Endothelial cell of umbilical vein (primary cell): ENCODE measurements around the gene OMA1. TPM values are rescaled to one million over a fixed set of nuclear protein-coding genes. Genes with fewer than 3 reads are reported as not detected.

Source experiments
- BruUV-seq: library from RNA; stranded (reverse); fragments of 400-500 nt; replicated peaks from 2 replicates; lab custom pipeline; 2021; lab: Mats Ljungman, UMichigan
- CTCF ChIA-PET: fragments of 300-600, 350-600 bp; sonication (Branson Sonifier 250); formaldehyde crosslinking; loops from one replicate; lab custom pipeline; 2021; ENCODE audit warnings: antibody characterized with exemption, inconsistent platforms; lab: Charles Lee
- POLR2A ChIA-PET: fragments of 300-600, 350-600 bp; sonication (Branson Sonifier 250); formaldehyde crosslinking; loops from one replicate; lab custom pipeline; 2021; ENCODE audit warnings: antibody characterized with exemption, inconsistent platforms; lab: Charles Lee
- DNase-seq: peaks from one replicate; pipeline ENCODE4 v3.0.0-alpha.2; 2011; ENCODE audit warnings: low read depth, low spot score
- FAIRE-seq: peaks from 2 replicates; lab custom pipeline; 2011; peaks lifted over from hg19 to GRCh38; lab: Jason Lieb, UNC
- H2AFZ ChIP-seq: 2 replicates; pipeline ENCODE4 v1.6.0; 2012; ENCODE audit warnings: low read depth, low read length, control low read depth, inconsistent platforms
- H3K27ac ChIP-seq: 2 replicates; pipeline ENCODE4 v1.5.1; 2011; ENCODE audit warnings: low read depth, mild to moderate bottlenecking, control low read depth, low read length, moderate library complexity; ENCODE audit not compliant: insufficient read depth
- H3K27me3 ChIP-seq, 2 experiments: 2 replicates each; pipeline versions ENCODE4 v1.6.0 to v1.6.1; 2011; ENCODE audit warnings: low read length in 2 of 2, mixed read lengths in 1 of 2; ENCODE audit not compliant: control insufficient read depth in 2 of 2, insufficient read depth in 2 of 2
- H3K36me3 ChIP-seq, 2 experiments: 2 replicates in 1 of 2; 3 replicates in 1 of 2; pipeline ENCODE4 v1.5.1; 2011; ENCODE audit warnings: low read length in 2 of 2, mild to moderate bottlenecking in 1 of 2, moderate library complexity in 1 of 2; ENCODE audit not compliant: control insufficient read depth in 2 of 2, insufficient read depth in 2 of 2; ENCODE audit errors: extremely low read depth in 1 of 2
- H3K4me1 ChIP-seq: 3 replicates; pipeline ENCODE4 v1.5.1; 2011; ENCODE audit warnings: mild to moderate bottlenecking, low read length; ENCODE audit not compliant: control insufficient read depth, insufficient read depth; ENCODE audit errors: extremely low read depth
- H3K4me2 ChIP-seq: 2 replicates; pipeline ENCODE4 v1.6.1; 2011; ENCODE audit warnings: low read length, control low read depth, mixed read lengths; ENCODE audit not compliant: insufficient read depth
- H3K4me3 ChIP-seq, 3 experiments: fragments of 200-600 bp in 1 of 3; sonication (generic), shearing (Covaris generic) in 1 of 3; replicated peaks in 1 of 3; 2 replicates each; pipeline ENCODE4 v1.5.1; 2011 to 2016; ENCODE audit warnings: control low read depth in 3 of 3, low read length in 3 of 3, mild to moderate bottlenecking in 2 of 3, inconsistent platforms in 1 of 3, low read depth in 1 of 3, moderate library complexity in 1 of 3; ENCODE audit not compliant: insufficient read depth in 1 of 3
- H3K79me2 ChIP-seq: 2 replicates; pipeline ENCODE4 v1.6.0; 2012; ENCODE audit warnings: low read length, inconsistent platforms; ENCODE audit not compliant: control insufficient read depth, insufficient read depth
- H3K9ac ChIP-seq: replicated peaks from 2 replicates; pipeline ENCODE3; 2011; ENCODE audit warnings: low read length, control low read depth; ENCODE audit not compliant: insufficient read depth; ENCODE audit errors: extremely low read depth
- H3K9me1 ChIP-seq: replicated peaks from 3 replicates; pipeline ENCODE4 v1.6.0; 2011; ENCODE audit warnings: mild to moderate bottlenecking, low read length; ENCODE audit not compliant: control insufficient read depth, insufficient read depth; ENCODE audit errors: extremely low read depth
- H3K9me3 ChIP-seq: replicated peaks from 2 replicates; pipeline ENCODE4 v1.5.1; 2012; ENCODE audit warnings: low read length, inconsistent platforms; ENCODE audit not compliant: control insufficient read depth, insufficient read depth
- H4K20me1 ChIP-seq: replicated peaks from 2 replicates; pipeline ENCODE3; 2011; ENCODE audit warnings: mild to moderate bottlenecking, low read length; ENCODE audit not compliant: control insufficient read depth, insufficient read depth; ENCODE audit errors: extremely low read depth
- EZH2 ChIP-seq: IDR thresholded peaks from 2 replicates; pipeline ENCODE4 v1.6.1; 2012; ENCODE audit warnings: borderline replicate concordance, low read depth, mild to moderate bottlenecking, moderate library complexity, low read length, inconsistent platforms; ENCODE audit not compliant: severe bottlenecking
- FOS ChIP-seq: IDR thresholded peaks from 2 replicates; pipeline ENCODE4 v1.6.1; 2011; ENCODE audit warnings: mild to moderate bottlenecking, low read length, moderate library complexity, borderline replicate concordance; ENCODE audit not compliant: insufficient read depth
- GATA2 ChIP-seq: IDR thresholded peaks from 2 replicates; pipeline ENCODE4 v1.7.0; 2011; ENCODE audit warnings: low read depth, mild to moderate bottlenecking, moderate library complexity, mixed read lengths, low read length; ENCODE audit not compliant: insufficient read length, insufficient read depth
- JUN ChIP-seq: IDR thresholded peaks from 2 replicates; pipeline ENCODE4 v1.6.1; 2011; ENCODE audit warnings: borderline replicate concordance, low read depth; ENCODE audit not compliant: insufficient read length, insufficient read depth
- MYC ChIP-seq: IDR thresholded peaks from one replicate; pipeline ENCODE4 v1.6.1; 2011; ENCODE audit warnings: mild to moderate bottlenecking, low read depth, low read length
- POLR2A ChIP-seq: IDR thresholded peaks from 2 replicates; pipeline ENCODE4 v1.6.1; 2012; ENCODE audit warnings: low read depth, mild to moderate bottlenecking, control low read depth, low read length
- POLR2AphosphoS5 ChIP-seq: IDR thresholded peaks from 2 replicates; pipeline ENCODE4 v1.6.1; 2012; ENCODE audit warnings: low read depth, mild to moderate bottlenecking, control low read depth, low read length, moderate library complexity; ENCODE audit not compliant: insufficient read depth
- dilution Hi-C: fragments of 300-500 bp; cut with MboI; formaldehyde crosslinking; loops from one replicate; pipeline ENCODE4 v1.15.0; 2019; ENCODE audit warnings: low sequenced_read_pairs; ENCODE audit not compliant: extremely low pct_ligation_motif_present
- intact Hi-C: fragments of 100-400 bp; cut with micrococcal nuclease; formaldehyde crosslinking; loops from one replicate; pipeline ENCODE4 v1.10.0; 2022
- polyA plus RNA-seq, 4 experiments: library from polyadenylated mRNA; depleted of rRNA in 3 of 4; stranded (reverse) in 3 of 4; unstranded in 1 of 4; fragments of >200 nt; gene quantifications; 2 replicates each; pipeline versions ENCODE4 v1.2.1 to v1.2.3, GENCODE V29; 2011 to 2012; ENCODE audit warnings: missing spikeins in 1 of 4
- total RNA-seq: library from RNA; stranded (reverse); gene quantifications from 2 replicates; pipeline ENCODE4 v1.2.3, GENCODE V29; 2021
- TF ChIP-seq, protein P1 (sequence below): IDR thresholded peaks from 2 replicates; pipeline ENCODE4 v1.6.1; 2011; ENCODE audit not compliant: insufficient read depth, insufficient read length
- TF ChIP-seq, protein P2 (sequence below), 2 donors: IDR thresholded peaks; 1 replicate in 1 of 2; 2 replicates in 1 of 2; pipeline ENCODE4 v1.5.1; 2011; ENCODE audit warnings: low read length in 2 of 2, mild to moderate bottlenecking in 2 of 2, moderate library complexity in 2 of 2, control low read depth in 1 of 2, inconsistent platforms in 1 of 2, low read depth in 1 of 2; ENCODE audit not compliant: insufficient read depth in 1 of 2; ENCODE audit errors: extremely low read depth in 1 of 2

OMA1 gene
- total and polyA plus RNA-seq, 2 donors (not counting 3 experiments of a cell fraction or from before 2014, with no cell fraction given) = 4.0 to 4.6 TPM

DNA sequence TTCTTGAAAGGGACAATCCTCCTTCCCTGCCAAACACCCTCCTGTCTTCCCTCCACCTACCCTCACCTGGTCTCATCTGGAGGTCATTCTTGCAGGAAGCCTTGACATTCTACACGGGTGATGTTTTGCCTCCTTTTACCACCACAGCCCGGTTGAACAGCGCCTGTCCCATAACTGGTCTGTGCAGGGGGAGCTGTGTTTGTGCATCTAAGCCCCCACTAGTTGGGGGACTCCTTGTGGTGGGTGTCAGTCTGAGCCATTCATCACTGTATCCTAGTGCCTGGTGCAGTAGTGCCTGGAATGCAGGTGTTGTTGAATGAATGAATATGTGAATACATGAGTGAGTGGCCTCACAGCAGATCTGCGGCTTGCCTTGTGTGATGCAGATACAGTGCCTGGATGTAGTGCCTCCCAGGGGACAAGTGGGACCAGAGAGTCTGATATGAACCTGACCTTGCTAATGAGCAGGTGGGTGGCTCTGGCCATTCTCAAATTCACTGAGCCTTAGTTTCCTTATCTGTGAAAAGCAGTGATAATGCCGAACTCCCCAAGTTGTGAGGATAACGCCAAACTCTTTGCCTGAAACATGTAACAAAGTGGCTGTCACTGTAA lies 79.8 kb downstream of the OMA1 start:
- BruUV-seq = no TSS peak
- POLR2A ChIA-PET = no interaction called here

DNA sequence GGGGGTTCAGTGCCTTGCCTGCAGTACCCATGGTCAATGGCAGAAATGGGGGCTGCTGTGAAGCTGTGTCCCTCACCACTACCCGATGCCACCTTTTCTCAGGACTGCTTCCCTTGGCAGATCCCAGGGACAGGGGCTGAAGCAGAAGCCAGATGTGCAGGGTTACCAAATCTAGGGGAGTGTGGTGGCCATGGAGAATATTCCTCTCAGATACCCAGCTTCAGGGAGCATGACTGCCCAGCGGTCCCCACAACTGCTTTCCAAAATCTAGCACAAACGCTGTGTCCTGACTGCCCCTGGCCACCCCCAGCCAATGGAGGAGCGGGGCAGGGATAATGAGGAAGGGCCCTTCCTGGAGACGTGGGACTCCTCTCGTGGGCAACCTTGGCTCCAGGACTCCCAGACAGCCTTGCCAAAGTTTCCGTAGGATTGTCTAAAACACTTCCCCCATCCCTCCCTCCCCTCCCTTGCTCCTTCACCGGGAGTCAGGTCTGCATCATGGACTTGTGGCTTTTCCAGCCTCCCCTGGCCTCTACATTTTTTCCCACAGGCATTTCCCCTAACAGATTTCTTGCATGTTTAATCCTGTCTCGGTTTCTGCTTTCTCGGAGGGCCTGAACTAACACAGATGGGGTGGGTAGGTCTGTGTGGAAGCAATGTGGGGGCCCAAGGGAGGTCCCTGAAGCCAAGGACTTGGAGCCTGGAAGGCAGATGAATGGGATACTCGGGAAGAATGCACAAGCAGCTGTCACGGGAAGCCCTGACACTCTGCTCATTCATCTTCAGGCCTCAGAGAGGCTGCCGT lies 80.5 kb downstream of the OMA1 start:
- no TSS peak for BruUV-seq
- POLR2A ChIA-PET = no interaction called here
- H2AFZ ChIP-seq = no peak overlapping the region

More for the DNA sequence above, 79.8 kb downstream of the OMA1 start:
- H3K4me2 ChIP-seq = no peak overlapping the region
- CTCF ChIA-PET = no interaction called here
- H3K4me3 ChIP-seq = no peak overlapping the region
- no peaks in the 10 kb centered on the region for H3K36me3 ChIP-seq
- no peak for DNase-seq
- no peak overlapping the region for H3K9ac ChIP-seq
- dilution Hi-C loops (no loop called here), intact Hi-C loops (no loop called here)
- no peaks in the 10 kb centered on the region for H3K4me1 ChIP-seq
- no peak overlapping the region for H2AFZ ChIP-seq
- H3K27me3 ChIP-seq = no peaks in the 10 kb centered on the region
- TF ChIP-seq JUN (no peak), POLR2AphosphoS5 (no peak), EZH2 (no peak)
- TF ChIP-seq, protein P1, sequence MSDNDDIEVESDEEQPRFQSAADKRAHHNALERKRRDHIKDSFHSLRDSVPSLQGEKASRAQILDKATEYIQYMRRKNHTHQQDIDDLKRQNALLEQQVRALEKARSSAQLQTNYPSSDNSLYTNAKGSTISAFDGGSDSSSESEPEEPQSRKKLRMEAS = no peak
- H3K27ac ChIP-seq = no peak overlapping the region
- no peaks in the 10 kb centered on the region for H3K79me2 ChIP-seq
- no peaks in the 10 kb centered on the region for H4K20me1 ChIP-seq
- no peak for FAIRE-seq
- no peaks in the 10 kb centered on the region for H3K9me1 ChIP-seq
- no peaks in the 10 kb centered on the region for H3K9me3 ChIP-seq

More for the DNA sequence above, 80.5 kb downstream of the OMA1 start:
- Histone ChIP-seq H3K9me1 (no peaks in the 10 kb centered on the region), H3K27me3 (no peaks in the 10 kb centered on the region), H3K4me2 (no peak overlapping the region), H3K27ac (no peak overlapping the region), H3K36me3 (no peaks in the 10 kb centered on the region), H3K79me2 (no peaks in the 10 kb centered on the region), H3K4me3 (no peak overlapping the region), H3K4me1 (no peaks in the 10 kb centered on the region), H3K9ac (no peak overlapping the region), H3K9me3 (no peaks in the 10 kb centered on the region), H4K20me1 (no peaks in the 10 kb centered on the region)
- FAIRE-seq = no peak
- no peak for TF ChIP-seq EZH2
- no peak for TF ChIP-seq FOS
- no peak for TF ChIP-seq MYC
- TF ChIP-seq, protein P1 = no peak
- TF ChIP-seq JUN = no peak
- TF ChIP-seq, protein P2, sequence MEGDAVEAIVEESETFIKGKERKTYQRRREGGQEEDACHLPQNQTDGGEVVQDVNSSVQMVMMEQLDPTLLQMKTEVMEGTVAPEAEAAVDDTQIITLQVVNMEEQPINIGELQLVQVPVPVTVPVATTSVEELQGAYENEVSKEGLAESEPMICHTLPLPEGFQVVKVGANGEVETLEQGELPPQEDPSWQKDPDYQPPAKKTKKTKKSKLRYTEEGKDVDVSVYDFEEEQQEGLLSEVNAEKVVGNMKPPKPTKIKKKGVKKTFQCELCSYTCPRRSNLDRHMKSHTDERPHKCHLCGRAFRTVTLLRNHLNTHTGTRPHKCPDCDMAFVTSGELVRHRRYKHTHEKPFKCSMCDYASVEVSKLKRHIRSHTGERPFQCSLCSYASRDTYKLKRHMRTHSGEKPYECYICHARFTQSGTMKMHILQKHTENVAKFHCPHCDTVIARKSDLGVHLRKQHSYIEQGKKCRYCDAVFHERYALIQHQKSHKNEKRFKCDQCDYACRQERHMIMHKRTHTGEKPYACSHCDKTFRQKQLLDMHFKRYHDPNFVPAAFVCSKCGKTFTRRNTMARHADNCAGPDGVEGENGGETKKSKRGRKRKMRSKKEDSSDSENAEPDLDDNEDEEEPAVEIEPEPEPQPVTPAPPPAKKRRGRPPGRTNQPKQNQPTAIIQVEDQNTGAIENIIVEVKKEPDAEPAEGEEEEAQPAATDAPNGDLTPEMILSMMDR (IDR thresholded peaks at IDR 0.05; ENCODE audit: extremely low read depth in 1 of 2, insufficient read depth in 1 of 2, low read depth in 1 of 2, low read length in 2 of 2) = no peak
- TF ChIP-seq POLR2AphosphoS5 = no peak
- TF ChIP-seq GATA2 = no peak
- no peak for TF ChIP-seq POLR2A
- dilution Hi-C loops = no loop called here
- CTCF ChIA-PET = no interaction called here
- DNase-seq = no peak
- intact Hi-C loops = no loop called here
